ENCODE measurements around the gene SYTL3.
"Not testable (repeated sequence)": the region's sequence is repeated elsewhere in the genome, so short reads cannot be mapped to it uniquely, and the experiment has no call there.

The SYTL3 gene

DNA sequence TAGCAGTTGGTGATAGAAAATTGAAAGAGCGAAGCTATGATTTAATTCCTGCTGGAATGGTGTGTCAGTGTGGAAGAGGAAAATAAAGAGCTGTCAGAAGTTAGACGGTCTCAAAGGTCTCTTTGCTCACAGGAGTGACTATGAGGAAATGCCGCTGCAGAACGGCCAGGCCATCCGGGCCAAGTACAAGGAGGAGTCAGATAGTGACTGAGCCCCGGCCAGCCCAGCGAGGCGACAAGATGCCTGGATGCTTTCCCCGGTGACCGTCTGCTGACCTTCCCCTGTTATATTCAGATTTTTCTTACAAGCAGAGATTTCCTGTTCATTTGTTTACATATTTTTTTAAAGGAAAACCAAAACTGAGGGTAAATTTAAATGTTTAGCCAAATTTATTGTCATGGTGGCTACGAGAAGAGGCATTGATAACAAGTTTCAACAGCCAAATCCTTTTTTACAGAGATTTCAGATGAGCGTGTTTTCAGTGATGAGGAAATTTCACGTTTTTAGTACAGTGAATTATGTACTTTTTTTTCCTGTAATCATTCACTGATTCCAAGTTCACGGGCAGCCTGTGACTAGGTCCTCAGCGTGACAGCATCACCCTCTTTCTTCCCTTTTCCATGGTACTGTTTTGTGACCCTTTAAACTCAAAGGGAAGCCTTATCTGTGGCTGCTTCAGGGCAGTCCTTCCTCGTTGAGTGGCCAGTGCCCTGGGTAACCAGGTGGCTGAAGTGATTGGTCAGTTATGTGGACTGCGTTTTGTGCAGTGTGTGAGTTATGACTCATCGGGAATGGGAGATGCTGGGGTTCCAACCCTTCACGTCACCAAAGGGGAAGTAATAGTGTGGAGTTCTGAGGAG is 17.9 kb upstream of the SYTL3 start:
- no peak overlapping the region for H3K4me3 ChIP-seq (ENCODE audit: insufficient read length, low read depth)
- no peaks in the 10 kb centered on the region for H3K9me3 ChIP-seq (ENCODE audit: insufficient read depth, low read length)
- H3K9ac ChIP-seq (ENCODE audit: insufficient read length, low read depth) = no peak overlapping the region
- TF ChIP-seq SUZ12 (IDR thresholded peaks at IDR 0.05; ENCODE audit: extremely low read depth, insufficient read depth, insufficient read length) = no peak
- no peak for TF ChIP-seq YY1 (IDR thresholded peaks at IDR 0.05; ENCODE audit: insufficient read depth, insufficient read length)
- TF ChIP-seq ZNF274 (IDR thresholded peaks at IDR 0.05; ENCODE audit: low read depth, low read length) = no peak
- H3K27me3 ChIP-seq (ENCODE audit: insufficient read depth, insufficient read length) = no peaks in the 10 kb centered on the region
- peaks cover 85% of the 10 kb centered on the region for H3K36me3 ChIP-seq (ENCODE audit: insufficient read depth, insufficient read length, low read length)
- H3K4me1 ChIP-seq (ENCODE audit: insufficient read depth, insufficient read length) = peaks cover 9% of the 10 kb centered on the region
- no peak for DNase-seq (ENCODE audit: low read depth, low spot score)

DNA sequence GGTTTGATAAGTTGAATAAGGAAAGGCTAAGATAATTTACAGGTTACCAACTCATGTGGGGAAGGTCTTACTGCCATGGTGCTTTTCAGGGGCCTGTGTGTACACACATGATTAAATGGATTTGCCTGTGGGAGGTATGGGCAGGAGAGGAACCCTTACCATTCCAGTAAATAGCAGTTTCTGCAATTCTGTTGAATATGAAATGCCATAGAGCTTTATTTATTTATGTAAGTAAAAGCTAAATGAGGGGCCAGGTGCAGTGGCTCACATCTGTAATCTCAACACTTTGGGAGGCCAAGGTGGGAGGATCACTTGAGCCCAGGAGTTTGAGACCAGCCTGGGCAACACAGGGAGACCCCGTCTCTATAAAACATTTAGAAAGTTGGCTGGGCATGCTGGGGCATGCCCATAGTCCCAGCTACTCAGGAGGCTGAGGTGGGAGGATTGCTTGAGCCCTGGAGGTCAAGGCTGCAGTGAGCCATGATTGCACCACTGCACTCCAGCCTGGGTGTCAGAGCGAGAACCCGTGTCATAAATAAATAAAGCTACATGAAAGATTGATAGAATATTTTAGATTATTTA is 17.2 kb upstream of the SYTL3 start:
- not testable (repeated sequence) for H3K4me1 ChIP-seq (ENCODE audit: insufficient read depth, insufficient read length); H3K9me3 ChIP-seq (ENCODE audit: insufficient read depth, low read length); H3K9ac ChIP-seq (ENCODE audit: insufficient read length, low read depth); H3K4me3 ChIP-seq (ENCODE audit: insufficient read length, low read depth); DNase-seq (ENCODE audit: low read depth, low spot score); H3K27me3 ChIP-seq (ENCODE audit: insufficient read depth, insufficient read length)
- peaks cover 85% of the 10 kb centered on the region for H3K36me3 ChIP-seq (ENCODE audit: insufficient read depth, insufficient read length, low read length)

DNA sequence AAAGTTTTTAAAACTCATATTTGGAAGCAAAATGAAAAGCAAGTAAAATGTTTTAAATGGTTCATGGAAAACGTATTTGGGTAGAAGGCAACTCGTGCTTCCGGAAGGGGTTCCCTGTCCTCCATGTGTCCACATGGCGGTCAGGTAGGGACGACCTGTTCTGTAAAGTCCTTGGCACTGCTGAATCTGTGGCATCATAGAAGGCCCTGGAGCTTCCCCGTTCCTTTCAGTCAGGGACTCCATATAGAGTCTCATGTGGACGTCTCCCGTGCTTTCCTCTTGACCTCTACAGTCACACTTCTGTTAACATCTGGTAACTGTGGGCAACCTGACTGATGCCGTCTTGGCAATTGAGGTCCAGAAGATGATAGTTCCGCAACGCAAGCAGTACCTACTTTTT is 16.7 kb upstream of the SYTL3 start:
- H3K9ac ChIP-seq (ENCODE audit: insufficient read length, low read depth) = no peak overlapping the region
- peaks cover 1% of the 10 kb centered on the region for H3K4me1 ChIP-seq (ENCODE audit: insufficient read depth, insufficient read length)
- H3K4me3 ChIP-seq (ENCODE audit: insufficient read length, low read depth) = no peak overlapping the region
- DNase-seq (ENCODE audit: low read depth, low spot score) = no peak
- no peak for TF ChIP-seq ZNF274 (IDR thresholded peaks at IDR 0.05; ENCODE audit: low read depth, low read length)
- no peak for TF ChIP-seq SUZ12 (IDR thresholded peaks at IDR 0.05; ENCODE audit: extremely low read depth, insufficient read depth, insufficient read length)
- TF ChIP-seq YY1 (IDR thresholded peaks at IDR 0.05; ENCODE audit: insufficient read depth, insufficient read length) = no peak
- H3K36me3 ChIP-seq (ENCODE audit: insufficient read depth, insufficient read length, low read length) = peaks cover 84% of the 10 kb centered on the region
- H3K9me3 ChIP-seq (ENCODE audit: insufficient read depth, low read length) = no peaks in the 10 kb centered on the region
- H3K27me3 ChIP-seq (ENCODE audit: insufficient read depth, insufficient read length) = no peaks in the 10 kb centered on the region

DNA sequence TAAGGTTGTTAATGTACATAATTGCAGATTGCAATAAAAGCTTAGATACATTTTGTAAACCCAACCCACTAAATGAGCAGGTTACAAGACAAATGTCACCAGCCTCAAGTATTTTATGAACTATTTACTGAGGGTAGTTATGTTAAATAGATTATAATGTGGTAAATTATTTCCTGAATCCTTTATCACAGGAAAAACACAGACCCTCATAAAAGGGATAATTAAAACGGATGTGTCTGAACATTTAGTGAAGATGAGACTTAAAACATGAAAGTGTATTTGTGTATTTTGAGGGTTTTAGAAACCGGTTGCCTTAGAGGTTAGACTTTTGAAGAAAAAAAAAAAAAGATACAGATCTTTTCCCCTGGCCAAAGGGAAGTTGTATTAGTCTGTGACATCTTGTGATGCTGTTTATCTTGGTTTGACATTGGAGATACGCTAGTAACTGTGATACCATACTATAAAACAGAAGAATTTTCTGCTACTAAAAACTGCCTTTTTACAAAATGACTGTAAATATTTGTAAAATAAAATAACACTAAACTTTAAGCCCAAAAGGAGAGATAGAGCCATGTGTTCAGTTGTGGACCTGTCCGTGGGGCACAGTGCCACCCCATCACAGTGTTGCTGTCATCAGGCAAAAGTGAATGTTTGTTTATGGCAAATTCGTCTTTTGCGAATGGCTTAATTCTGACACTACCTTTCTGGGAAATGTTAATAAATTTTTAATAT is 15.0 kb upstream of the SYTL3 start:
- Histone ChIP-seq H3K27me3 (ENCODE audit: insufficient read depth, insufficient read length) (no peaks in the 10 kb centered on the region), H3K4me3 (ENCODE audit: insufficient read length, low read depth) (no peak overlapping the region), H3K36me3 (ENCODE audit: insufficient read depth, insufficient read length, low read length) (peaks cover 77% of the 10 kb centered on the region), H3K9me3 (ENCODE audit: insufficient read depth, low read length) (no peaks in the 10 kb centered on the region), H3K9ac (ENCODE audit: insufficient read length, low read depth) (no peak overlapping the region), H3K4me1 (ENCODE audit: insufficient read depth, insufficient read length) (no peaks in the 10 kb centered on the region)
- DNase-seq (ENCODE audit: low read depth, low spot score) = no peak
- TF ChIP-seq SUZ12 (IDR thresholded peaks at IDR 0.05; ENCODE audit: extremely low read depth, insufficient read depth, insufficient read length) (no peak), ZNF274 (IDR thresholded peaks at IDR 0.05; ENCODE audit: low read depth, low read length) (no peak), YY1 (IDR thresholded peaks at IDR 0.05; ENCODE audit: insufficient read depth, insufficient read length) (no peak)

DNA sequence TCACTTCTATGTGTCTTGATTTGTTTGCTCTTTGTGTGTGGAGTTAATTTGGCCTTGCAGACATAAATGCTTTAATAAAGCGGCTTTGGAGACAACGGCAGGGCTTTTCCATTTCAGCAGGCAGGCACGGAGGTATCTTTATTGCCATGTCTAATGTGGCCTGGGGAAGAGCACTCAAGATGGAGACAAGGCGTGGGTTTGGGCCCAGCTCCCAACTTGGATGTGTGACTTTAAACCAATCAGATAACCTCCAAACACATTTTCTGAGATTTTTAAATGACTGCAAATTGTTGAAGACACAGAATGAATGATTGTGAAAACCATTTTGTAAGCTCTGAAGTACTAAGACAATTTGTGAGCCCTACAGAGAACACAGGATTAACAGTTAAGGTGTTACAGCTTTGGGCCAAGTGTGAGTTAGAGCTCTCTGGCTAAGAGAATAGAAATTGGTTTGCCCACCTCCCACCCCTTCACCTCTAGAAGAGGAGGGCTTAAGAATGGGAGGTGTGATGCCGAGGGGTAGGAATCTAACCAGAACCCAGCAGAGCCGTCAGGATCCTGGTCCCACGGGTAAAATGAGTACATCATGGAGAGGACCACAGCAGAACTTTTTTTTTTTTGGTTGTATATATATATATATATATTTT is 14.3 kb upstream of the SYTL3 start:
- Histone ChIP-seq H3K36me3 (ENCODE audit: insufficient read depth, insufficient read length, low read length) (peaks cover 78% of the 10 kb centered on the region), H3K4me3 (ENCODE audit: insufficient read length, low read depth) (no peak overlapping the region), H3K4me1 (ENCODE audit: insufficient read depth, insufficient read length) (no peaks in the 10 kb centered on the region), H3K27me3 (ENCODE audit: insufficient read depth, insufficient read length) (no peaks in the 10 kb centered on the region), H3K9me3 (ENCODE audit: insufficient read depth, low read length) (no peaks in the 10 kb centered on the region), H3K9ac (ENCODE audit: insufficient read length, low read depth) (no peak overlapping the region)
- TF ChIP-seq YY1 (IDR thresholded peaks at IDR 0.05; ENCODE audit: insufficient read depth, insufficient read length) (no peak), ZNF274 (IDR thresholded peaks at IDR 0.05; ENCODE audit: low read depth, low read length) (no peak), SUZ12 (IDR thresholded peaks at IDR 0.05; ENCODE audit: extremely low read depth, insufficient read depth, insufficient read length) (no peak)
- DNase-seq (ENCODE audit: low read depth, low spot score) = no peak

DNA sequence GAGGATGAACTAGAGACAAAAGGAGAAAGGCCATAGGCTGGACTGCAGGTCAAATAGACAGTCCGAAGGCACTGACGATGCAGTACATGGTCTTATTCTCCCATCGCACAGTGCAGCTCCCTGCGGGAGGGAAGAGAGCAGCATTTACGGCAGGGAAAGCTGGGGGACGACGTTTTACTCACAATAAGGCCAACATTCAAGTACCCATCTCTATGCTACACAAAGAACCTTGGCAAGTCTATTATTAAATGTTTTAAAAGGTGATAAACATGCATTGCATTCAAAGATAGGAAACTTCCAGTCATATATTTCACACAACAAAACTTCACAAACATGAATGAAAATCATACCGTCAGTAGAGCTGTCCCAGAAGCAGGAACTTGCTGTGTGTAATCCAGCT is 13.1 kb upstream of the SYTL3 start:
- Histone ChIP-seq H3K36me3 (ENCODE audit: insufficient read depth, insufficient read length, low read length) (peaks cover 70% of the 10 kb centered on the region), H3K4me3 (ENCODE audit: insufficient read length, low read depth) (no peak overlapping the region)

More for the DNA sequence above, 13.1 kb upstream of the SYTL3 start:
- no peak for TF ChIP-seq ZNF274 (IDR thresholded peaks at IDR 0.05; ENCODE audit: low read depth, low read length)
- no peak for TF ChIP-seq YY1 (IDR thresholded peaks at IDR 0.05; ENCODE audit: insufficient read depth, insufficient read length)
- TF ChIP-seq SUZ12 (IDR thresholded peaks at IDR 0.05; ENCODE audit: extremely low read depth, insufficient read depth, insufficient read length) = no peak
- H3K4me1 ChIP-seq (ENCODE audit: insufficient read depth, insufficient read length) = no peaks in the 10 kb centered on the region
- H3K27me3 ChIP-seq (ENCODE audit: insufficient read depth, insufficient read length) = no peaks in the 10 kb centered on the region
- DNase-seq (ENCODE audit: low read depth, low spot score) = no peak
- no peaks in the 10 kb centered on the region for H3K9me3 ChIP-seq (ENCODE audit: insufficient read depth, low read length)
- H3K9ac ChIP-seq (ENCODE audit: insufficient read length, low read depth) = no peak overlapping the region

Measured in NT2/D1 (cell line).